GM21360 (cell line): Measurements from ENCODE around the gene CIBAR2.
A peak's percentile ranks its signal among the peaks of the same experiment; 100 is the strongest.

Experiments used
- ATAC-seq: cut with Tn5 transposase; IDR thresholded peaks from one replicate; pipeline ENCODE4 v1.9.1; 2021; ENCODE audit warnings: mild to moderate bottlenecking, moderate library complexity; ENCODE audit not compliant: unreplicated experiment

CIBAR2 gene

DNA sequence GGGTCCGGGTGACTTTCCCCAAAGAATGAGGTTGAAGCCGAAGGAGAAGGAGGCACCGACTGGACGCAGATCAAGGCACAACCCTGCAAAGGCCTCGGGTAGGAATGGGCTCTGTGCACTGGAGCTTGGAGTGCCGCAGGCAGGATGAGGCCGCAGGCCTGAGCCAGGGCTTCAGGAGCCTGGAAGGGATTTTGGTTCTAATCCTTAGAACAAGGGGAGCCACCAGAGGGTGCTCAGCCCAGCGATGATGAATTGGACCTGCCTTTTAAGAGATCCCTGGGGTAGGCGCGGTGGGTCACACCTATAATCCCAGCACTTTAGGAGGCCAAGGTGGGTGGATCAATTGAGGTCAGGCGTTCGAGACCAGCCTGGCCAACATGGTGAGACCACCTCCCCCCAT, 8.1 kb downstream of the CIBAR2 start:
- ATAC-seq: no peak

DNA sequence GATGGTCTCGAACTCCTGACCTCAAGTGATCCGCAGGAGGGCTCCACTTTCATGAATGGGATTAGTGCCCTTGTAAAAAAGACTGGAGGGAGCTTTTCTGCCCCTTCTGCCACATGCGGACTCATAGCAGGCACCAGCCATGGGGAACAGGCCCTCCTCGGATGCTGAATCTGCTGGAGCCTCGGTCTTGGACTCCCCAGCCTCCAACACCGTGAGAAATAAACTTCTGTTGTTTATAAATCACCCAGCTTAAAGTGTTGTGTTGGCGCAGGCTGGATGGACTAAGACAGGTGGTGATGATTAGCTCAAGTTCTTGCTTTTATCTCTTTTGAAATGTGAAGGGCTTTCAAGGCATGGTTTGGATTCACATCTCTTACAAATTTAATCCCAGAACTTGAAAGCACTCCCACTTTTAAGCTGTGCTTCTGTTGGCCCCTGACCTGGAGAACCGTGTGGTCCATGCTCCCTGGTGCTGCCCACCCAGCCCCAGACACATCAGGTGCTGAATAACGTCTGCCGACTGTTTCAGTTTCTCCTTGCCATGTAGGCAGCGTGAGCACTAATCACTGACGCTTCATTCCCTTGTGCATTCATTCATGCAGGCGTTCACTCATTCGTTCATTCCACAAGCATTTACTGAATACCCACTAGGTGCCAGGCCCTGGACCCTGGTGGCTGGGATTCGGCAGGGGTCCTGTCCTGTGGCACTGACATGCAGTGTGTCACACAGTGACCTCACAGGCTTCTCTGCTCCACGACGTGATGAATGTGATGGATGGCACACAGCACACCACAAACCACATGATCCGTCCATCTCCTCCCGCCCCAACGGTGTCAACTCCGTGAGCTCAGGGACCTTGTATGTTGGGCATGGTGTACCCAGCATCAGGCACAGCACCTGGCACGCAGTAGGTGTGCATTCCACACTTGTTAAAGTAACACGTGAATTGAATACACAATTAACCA, 8.9 kb downstream of the CIBAR2 start:
- ATAC-seq: no peak

GRCh38 chr16:85101956-85102630, 10.2 kb downstream of the CIBAR2 start:
- no peak for ATAC-seq

DNA sequence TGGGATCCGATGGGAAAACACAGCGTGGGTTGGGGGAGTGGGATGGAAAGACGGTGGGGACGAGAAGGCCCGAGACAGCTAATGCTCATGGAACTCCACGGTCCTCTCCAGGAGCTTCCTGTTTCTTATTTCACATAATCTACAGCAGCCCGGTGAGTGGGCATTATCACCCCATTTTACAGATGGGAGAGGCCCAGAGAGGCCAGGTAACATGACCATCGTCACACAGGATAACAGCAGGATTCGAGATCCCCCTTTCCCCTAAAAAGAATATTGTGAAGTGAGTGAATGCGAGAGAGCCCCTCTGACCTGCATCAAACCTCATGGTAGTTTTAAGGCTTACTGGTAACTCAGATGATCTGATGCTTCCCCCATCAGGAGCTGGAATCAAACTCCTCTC, 12.0 kb downstream of the CIBAR2 start:
- no peak for ATAC-seq

DNA sequence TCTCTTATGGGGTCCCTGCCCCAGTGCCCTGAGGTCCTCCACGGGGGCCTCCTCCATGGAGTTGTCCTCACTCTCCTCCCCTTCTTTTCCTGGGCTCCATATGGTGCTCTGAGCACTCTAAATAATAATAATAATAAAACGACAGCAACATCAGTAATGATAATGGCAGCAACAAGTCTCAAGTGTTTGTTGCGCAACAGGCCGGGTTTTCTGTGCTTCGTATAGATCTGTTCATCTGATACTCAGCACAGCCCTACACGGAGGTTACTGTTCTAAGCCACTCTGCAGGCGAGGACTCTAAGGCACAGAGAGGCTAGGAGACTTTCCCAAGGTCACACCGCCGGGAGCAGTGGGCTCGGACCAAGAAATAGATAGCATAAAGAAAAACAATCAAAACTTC, 13.7 kb downstream of the CIBAR2 start:
- no peak for ATAC-seq

DNA sequence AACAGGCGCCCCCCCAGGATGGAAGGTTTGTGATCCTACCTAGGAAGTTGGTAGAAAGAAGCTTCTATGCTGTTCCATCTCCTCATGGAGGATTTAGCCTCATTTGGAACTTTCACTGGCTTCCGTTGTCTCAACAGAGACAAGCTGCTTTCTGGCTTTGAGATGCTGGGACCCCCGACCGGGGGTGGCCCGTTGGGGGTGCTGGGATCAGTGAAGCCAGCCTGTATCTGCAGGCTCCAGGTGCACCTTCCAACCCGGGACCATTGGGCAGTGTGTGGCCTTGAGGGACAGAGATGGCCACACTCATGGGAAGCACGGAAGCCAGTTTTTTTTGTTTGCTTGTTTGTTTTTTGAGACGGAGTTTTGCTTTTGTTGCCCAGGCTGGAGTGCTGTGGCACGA, 15.4 kb downstream of the CIBAR2 start:
- no peak for ATAC-seq

DNA sequence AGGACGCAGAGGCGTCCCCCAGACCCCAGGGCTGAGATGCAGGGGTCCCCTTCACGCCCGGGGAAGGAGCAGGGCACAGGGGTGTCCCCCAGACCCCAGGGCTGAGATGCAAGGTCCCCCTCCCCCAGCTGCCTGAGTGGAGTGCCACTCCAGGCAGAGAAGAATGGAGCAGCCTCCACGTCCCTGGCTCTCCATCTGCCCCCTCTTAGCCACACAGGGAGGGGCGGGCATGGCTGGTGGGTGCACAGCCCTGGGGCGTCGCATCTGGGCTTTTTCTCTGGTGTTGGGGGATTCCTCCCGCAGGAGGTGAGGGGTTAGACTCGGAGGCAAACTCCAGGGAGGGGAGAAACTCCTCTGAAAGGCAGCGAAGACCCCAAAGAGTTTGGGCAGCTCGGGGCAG, 17.5 kb downstream of the CIBAR2 start:
- ATAC-seq: no peak

DNA sequence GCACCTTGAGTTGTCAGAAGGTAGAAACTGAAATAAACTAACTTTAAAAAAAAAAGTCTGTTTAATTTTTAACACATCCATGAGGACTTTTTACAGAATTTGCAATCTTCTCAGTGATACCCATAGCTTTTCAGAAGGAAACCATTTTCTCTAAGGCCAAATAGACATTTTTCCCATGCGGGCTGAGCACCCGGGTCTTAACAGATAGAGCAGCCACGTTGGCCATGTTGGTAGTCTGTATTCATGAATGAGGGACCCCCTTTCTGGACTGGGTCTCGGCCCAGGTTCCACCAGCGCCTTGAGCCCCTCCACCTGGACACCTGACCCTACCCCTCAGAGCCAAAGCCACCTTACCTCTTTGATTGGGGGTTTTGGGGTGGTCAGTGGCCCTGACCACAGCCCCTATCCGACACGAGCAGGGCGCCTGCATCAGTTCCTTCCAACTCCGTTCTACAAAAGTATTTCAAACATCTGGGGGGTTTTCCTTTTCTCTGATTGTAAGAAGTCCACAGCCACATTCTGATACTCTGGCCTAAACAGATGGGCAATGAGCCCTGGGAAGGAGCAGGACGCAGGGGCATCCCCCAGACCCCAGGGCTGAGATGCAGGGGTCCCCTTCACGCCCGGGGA, 18.0 kb downstream of the CIBAR2 start:
- no peak for ATAC-seq

GRCh38 chr16:85093705-85094104, 18.6 kb downstream of the CIBAR2 start:
- ATAC-seq: no peak

GRCh38 chr16:85092851-85093250, 19.4 kb downstream of the CIBAR2 start:
- ATAC-seq: no peak

GRCh38 chr16:85092309-85092708, 20.0 kb downstream of the CIBAR2 start:
- ATAC-seq: no peak

- no peak for ATAC-seq
Measured at GRCh38 chr16:85091522-85091910, 20.8 kb downstream of the CIBAR2 start.

- no peak for ATAC-seq
Measured at GRCh38 chr16:85090873-85091521, 21.3 kb downstream of the CIBAR2 start.

DNA sequence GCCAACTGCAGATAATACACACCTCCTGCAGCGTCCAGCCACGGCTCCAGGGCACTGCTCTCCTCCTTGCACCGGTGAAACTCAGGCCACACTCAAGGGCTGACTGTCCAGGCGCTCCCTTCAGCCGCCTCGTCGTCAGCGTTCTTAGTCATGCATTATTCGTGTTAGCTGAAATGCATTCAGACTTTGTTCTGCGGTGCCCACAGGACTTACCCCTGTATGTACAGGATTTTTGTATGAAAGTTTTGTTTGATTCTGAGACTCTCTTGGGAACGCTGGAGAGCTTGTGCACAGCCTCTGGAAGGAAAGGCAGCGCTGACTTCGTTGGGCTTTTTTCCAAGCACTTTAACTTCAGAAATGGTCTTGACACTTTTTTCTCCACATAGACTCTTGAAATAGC, 22.1 kb downstream of the CIBAR2 start:
- ATAC-seq: no peak

DNA sequence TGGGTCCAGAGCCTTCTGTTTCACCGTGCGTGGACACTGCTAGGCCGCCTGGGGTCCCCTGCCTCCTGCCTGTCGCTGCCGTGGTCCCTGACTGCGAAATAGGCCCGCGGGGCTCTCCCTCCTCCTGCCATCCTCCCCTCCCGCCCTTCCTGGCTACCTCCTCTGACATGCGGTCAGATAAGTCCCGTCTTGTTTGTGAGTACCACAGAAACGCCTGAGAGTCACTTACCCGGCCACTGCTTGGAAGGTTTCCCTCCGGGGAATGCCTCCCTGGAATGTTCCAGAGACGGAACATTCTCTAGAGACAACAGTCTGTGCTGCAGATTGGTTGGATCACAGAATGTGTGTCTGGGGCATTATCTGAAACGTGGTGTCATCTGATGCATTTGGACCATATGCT, 22.7 kb downstream of the CIBAR2 start:
- no peak for ATAC-seq

DNA sequence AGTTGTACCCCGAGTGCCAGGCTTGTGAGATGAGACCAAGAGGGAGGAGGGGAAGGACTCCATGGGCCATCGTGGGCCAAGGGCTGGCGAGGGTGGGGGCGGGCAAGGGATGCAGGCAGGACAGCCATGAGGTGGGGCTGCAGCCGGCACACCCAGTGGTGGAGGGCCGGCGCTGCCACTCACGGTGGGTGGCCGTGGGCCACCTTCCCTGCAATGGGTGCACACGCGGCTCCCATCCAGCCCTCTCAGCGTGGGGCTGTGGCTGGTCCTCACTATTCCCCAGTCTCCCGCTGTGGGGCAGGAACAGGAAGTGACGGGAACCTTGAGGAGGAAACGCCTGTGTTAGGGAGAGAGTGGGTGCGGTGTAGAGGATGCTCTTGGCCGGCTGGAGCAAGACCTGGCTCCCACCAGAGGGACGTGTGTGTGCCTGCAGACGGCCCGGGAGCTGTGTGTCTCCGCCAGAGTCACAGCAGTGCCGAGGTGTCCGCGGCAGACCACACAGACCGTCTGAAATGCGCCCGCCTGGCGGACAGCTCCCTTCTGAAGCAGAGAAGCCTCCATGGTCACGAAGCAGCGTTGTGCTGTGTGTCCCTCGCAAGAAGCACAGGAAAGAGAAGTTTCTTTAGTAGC, 23.6 kb downstream of the CIBAR2 start:
- ATAC-seq: no peak

DNA sequence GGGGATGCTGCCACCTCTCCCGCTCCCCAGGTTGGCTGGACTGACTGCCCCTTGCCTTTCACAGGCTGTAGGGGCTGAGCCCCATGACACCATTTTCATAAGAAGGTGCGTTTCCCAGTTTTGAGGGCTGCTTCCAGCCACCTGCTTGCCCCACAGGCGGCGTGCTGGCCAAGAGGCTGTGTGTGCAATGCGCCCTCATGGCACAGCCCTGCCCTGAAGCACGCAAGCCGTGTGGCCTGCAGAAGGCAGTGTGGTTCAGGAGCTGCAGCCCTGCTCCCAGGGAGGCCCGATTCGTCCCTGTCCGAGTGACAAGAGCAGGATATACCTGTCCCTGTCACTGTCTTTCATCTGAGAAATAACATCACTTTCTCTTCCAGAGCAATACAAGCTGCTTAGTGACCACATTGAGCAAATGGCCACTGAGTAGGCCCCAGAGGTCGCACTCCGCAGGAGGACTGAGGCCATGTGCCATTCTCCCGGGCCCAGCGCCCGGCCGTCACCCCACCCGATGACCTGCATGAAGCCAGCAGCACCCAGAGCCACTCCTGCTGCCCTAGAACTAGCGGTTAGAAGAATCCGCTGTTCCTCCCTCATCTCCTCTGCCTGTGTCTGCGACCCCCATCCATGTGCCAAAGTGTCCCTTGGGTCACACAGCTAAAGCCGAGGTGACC, 24.2 kb downstream of the CIBAR2 start:
- no peak for ATAC-seq

DNA sequence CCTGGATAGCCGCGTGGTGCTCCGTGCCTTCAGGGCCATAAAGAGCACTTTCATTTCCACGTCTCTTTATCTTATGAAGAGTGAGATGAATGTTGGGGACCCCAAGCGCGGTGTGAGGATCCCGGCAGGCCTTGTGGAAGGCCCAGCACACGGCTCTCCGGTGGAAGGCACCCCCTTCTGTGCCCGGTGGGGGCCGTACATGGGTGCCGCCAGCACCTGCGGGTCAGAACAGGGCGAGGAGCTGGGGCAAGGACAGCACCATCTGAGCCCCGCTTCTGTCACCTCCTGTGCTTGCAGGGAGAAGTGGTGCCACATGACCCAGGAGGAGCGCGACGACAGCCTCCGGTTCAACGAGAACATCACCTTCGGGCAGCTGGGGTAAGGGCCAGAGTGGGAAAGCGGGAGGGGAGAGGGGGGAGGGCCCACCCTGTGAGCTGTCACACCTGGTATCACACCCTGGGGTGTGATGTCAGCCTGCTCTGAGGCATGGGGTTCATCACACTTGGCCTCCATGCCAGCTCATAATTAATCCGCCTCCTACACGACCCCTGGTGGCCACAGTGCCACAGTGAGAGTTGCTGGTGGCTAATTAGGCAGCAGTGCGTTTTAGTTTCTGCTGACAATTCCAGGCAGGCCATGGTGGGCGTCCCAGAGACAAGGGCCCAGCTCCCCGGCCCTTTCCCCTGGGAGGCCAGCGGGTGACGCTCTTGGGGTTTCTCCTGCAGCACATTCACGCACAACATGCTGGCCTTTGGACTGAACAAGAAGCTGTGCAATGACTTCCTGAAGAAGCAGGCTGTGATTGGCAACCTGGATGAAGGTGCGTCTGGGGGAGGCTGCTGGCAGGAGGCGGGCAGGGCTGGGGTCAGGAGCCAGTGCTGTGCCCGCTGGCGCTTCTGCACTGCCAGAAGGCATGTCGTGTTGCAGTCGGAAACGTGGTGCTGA, 25.7 kb downstream of the CIBAR2 start:
- peak; percentile 53 for ATAC-seq

GRCh38 chr16:85085721-85086120, 26.6 kb downstream of the CIBAR2 start:
- no peak for ATAC-seq
